T1000 (cell line): ENCODE results near the gene SRSF2.
"Not testable (repeated sequence)": the region's sequence is repeated elsewhere in the genome, so short reads cannot be mapped to it uniquely, and the experiment has no call there.

Experiments
- DNase-seq: peaks from one replicate; lab custom pipeline; 2025; ENCODE audit warnings: mixed read lengths; lab: John Stamatoyannopoulos, UW

SRSF2 gene, protein sequence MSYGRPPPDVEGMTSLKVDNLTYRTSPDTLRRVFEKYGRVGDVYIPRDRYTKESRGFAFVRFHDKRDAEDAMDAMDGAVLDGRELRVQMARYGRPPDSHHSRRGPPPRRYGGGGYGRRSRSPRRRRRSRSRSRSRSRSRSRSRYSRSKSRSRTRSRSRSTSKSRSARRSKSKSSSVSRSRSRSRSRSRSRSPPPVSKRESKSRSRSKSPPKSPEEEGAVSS

DNA sequence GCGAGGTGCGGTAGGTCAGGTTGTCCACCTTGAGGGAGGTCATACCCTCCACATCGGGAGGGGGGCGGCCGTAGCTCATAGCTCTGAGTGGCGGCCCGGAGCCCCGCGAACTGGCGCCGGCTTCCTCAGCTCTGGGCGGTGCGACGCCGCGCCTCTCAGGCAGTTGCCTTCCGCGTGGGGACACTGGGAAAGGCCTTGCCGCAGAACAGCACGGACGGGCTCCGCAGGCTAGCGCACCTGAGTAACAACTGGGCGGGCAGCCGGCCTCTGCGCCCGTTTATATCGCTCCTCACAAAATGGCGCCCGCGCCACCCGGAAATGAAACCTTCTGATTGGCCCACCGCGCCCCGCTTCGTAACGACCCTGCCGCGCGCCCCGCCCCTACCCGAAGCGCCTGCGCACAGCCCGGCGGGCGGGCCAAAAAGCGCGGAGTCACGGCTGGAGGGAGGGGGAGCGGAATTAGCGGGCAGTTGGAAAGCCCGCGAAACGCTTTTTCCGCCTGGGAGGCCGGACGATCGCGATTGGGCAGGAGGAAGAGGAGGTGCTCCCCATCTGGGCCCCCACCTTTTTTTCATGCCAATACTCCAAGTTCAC, at the start of gene SRSF2:
Gene SRSF2, minus strand, starts transcription at position 250 of the 594 bp plus-strand sequence. Its CDS starts 171 bp downstream, at position 79.
- DNase-seq, result peak; percentile 99

DNA sequence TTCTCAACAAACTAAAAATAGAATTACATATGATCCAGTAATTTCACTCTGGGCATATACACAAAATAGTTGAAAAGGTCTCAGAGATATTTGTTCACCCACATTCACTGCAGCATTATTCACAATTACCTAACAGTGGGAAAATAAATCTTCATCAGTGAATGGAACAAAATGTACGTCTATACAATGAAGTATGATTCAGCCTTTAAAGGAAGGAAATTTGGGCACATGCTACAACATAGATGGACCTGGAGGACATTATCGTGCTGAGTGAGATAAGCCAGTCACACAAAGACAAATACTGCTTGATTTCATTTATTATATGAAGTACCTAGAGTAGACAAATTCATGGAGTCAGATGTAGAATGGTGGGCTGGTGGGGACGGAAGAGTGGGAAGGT, 47.8 kb upstream of the SRSF2 start:
- no peak for DNase-seq

DNA sequence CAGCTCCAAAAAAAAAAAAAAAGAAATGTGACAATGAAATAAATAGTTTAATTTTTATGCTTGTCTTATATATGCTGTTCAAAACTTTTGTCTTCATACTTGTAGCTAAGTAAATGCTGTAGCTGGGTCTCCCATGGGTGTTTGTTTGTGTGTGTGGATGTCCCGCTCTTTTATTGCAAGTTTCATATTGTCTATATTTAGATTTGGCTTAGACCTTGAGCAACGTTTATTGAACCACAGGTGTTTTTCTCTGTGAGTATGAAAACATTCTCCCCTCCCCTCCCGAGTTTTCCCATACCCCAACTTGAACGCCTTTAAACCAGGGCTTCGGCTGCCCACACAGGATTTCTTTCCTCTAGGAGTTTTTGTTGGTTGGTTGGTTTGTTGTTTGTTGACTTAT, 46.0 kb upstream of the SRSF2 start:
- no peak for DNase-seq

DNA sequence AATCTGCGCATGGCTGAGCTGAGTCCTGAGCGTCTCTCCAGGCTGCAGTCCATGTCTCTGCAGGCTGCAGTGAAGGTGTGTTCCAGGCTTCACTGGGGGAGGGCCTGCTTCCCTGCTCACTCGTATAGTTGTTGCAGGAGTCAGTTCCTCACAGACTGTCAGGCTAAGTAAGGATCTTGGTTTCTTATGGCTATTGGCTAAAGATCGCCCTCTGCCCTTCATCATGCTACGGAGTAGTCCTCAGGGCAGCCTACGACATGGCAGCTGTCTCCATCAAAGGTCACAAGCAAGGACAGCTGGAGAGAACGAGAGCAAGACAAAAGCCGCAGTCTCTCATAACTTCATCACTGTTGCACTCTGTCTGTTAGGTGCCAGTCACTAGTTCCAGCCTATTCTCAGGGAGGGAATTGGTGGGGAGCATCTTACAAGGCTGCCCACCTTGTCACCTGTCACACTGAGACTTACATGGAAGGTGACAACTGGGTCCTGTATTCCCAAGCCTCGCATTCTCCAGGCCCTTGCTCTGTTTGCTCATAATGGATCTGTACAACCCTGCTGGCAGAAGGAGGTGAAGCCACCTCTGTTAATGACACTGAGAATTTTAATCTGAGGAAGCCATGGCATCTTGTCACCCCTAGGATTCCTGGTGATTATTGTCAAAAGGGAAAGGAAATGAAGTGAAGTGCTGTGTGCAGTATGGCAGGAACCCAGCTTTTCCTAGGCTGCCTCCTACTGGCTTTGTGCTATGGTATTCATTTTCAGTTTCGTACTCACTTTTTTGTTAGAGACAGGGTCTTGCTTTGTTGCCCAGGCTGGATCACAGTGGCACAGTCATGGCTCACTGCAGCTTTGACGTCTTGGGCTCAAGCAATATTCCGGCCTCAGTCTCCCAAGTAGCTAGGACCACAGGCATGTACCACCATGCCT, 44.2 kb upstream of the SRSF2 start:
- no peak for DNase-seq

GRCh38 chr17:76775021-76775600, 38.0 kb upstream of the SRSF2 start:
- no peak for DNase-seq

- peak; percentile 62 for DNase-seq
These were observed 35.9 kb upstream of the SRSF2 start for GRCh38 chr17:76772842-76773525.

DNA sequence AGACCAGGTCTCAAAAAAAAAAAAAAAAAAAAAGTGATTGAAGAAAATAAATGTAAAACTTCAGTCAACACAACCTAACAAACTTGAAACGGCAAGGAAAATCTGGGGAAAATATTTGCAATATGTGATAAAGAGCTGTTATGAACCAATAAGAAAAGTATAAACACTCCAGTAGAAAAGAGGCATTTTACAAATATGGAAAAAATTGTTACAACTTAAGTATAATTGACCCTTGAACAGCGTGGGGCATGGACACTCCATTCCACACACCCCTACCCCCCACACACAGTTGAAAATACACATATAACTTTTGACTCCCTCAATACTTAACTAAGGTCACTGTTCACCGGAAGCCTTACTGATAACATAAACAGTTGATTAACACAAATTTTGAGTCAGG, 21.4 kb upstream of the SRSF2 start:
- DNase-seq, result no peak

GRCh38 chr17:76757256-76757655, 20.1 kb upstream of the SRSF2 start:
- no peak for DNase-seq

DNA sequence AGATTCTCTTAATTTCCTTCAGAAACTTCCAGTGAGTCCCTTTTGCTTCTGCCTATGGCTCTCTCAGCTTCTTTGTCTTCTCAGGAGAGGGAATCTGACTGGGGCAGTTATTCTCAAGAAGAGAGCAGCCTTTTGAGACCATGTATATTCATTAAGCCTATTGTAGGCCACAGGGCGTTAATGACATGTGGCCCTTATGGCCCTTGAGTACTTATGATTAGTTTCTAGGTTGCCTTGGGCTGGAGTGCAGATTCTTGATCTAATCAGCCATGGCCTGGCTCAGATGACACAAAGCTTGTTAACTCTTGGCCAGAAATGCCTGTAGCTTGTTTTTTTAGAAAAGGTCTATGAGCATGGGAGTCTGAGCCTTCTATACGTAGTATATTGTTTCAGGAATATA, 18.2 kb upstream of the SRSF2 start:
- DNase-seq, result no peak

GRCh38 chr17:76753061-76753961, 16.2 kb upstream of the SRSF2 start:
- no peak for DNase-seq

DNA sequence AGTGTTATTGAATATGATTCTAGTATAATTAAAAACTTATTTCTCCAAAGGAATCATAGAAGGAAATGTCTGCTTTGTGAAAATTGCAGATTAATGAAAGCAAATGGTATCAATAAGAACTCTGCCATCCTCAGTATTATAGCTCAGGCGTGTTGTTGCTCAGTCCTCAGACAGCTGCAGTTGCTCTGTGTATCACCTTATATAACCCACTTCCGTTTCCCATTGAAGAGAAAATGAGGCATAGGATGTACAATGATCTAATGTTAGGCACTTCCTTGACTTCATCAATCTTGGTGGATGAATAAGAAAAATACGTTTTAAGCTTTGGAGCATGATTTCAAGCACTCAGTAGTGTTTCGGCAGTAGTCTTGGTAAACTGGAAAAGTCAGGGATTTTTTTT, 14.9 kb upstream of the SRSF2 start:
- DNase-seq, result no peak

DNA sequence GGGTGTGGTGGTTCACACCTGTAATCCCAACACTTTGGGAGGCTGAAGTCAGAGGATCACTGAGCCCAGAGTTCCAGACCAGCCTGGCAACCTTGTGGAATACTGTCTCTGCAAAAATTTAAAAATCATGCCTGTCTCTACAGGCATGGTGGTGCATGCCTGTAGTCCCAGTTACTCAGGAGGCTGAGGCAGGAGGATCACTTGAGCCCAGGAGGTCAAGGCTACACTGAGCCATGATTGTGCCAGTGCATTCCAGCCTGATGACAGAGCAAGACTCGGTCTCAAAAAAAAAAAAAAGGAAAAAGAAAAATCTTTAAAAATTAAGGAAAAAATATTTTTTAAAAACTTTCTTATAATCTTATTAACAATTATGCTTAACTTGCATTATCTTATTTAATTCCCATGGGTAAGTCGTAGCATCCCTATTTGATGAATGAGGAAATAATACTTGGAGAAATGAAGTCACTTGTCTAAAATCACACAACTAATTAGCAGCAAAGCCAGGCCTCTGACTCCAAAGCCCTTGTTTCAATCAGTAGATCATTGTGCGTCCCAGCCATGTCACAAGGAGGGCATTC, 14.4 kb upstream of the SRSF2 start:
- no peak for DNase-seq

DNA sequence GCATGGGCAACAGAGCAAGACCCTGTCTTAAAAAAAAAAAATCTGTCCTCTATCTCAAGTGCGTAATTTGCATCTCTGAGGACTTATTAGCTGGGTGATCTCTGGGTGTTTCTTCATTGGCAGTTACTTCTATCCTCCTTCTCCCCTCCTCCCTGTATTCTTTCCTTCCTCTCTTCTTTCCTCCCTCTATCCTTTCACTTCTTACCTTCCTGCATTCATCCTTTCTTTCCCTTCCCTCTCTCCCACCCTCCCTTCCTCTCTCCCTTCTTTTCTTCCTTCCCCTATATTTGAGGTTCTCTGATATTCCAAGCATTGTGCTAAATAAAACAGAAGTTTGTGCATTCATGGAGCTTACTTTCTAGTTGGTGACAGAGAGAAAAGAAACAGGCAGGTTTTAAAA, 11.5 kb upstream of the SRSF2 start:
- no peak for DNase-seq

DNA sequence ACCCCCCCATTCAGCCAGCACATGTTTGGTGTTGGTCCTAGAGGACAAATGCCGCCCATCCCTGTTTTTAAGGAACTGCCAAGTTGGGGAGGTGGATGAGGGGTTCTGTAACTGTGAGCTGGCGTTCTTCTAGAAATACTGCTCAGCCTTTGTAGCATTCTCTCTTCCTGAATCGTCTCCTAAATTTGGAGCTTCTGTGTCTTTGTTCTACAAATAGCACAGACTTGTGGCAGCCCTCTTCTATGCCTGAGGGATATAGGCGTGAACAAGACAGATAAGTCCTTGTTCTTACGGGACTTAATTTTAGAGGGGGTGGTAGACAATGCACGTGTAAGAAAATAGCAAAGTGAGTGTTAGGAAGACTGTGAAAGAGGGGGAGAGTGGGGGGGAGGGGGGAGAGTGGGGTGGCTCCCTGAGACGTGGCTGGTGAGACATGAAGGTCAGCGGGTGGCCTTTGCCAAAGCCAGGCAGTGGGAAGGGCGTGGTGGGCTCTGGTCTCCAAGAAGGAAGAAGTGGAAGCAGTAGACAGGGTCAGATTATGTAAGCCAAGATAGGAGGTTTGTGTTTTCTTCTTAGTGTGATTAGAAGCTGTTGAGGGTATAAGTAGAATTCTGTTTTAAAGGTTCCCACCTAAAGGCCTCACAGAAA, 10.7 kb upstream of the SRSF2 start:
- DNase-seq, result no peak

- not testable (repeated sequence) for DNase-seq
These were observed 8.7 kb upstream of the SRSF2 start for GRCh38 chr17:76745785-76746184.

DNA sequence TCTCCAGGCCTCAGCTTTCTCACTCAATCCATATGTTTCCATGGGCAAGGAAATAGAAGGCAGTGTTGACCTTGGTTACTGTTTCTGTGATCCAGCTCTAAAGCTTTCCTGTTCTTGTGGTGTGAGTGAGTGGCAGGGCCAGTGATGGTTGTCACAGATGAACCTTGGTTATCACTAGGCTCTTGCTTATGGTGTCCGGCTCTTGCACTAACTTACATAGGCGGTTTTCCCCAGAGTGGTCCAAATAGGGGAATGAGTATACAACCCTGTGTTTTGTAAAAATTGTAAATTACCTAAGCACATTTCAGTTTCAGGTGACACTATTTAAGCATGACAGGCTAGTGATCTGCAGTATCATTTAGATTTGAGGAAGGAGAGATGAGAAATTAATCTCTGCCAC, 7.6 kb upstream of the SRSF2 start:
- no peak for DNase-seq

DNA sequence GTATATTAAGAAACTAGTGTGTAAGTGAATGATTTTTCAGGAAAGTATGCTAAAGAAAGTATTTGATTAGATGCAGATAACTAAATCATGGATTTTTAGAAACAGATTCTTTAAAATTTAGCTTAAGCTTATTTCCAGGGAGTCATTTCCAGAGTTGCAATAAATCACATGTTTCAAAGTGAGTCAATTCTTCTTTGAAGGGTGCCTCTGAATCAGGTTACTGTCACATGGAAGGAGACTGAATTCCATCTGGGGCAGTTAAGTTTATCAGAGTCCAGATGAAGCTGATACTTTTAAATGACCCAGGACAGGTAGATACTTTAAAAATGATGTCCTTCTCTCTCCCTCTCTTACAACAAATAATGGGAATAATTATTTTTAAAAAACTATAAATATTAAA, 5.8 kb upstream of the SRSF2 start:
- DNase-seq, result no peak

DNA sequence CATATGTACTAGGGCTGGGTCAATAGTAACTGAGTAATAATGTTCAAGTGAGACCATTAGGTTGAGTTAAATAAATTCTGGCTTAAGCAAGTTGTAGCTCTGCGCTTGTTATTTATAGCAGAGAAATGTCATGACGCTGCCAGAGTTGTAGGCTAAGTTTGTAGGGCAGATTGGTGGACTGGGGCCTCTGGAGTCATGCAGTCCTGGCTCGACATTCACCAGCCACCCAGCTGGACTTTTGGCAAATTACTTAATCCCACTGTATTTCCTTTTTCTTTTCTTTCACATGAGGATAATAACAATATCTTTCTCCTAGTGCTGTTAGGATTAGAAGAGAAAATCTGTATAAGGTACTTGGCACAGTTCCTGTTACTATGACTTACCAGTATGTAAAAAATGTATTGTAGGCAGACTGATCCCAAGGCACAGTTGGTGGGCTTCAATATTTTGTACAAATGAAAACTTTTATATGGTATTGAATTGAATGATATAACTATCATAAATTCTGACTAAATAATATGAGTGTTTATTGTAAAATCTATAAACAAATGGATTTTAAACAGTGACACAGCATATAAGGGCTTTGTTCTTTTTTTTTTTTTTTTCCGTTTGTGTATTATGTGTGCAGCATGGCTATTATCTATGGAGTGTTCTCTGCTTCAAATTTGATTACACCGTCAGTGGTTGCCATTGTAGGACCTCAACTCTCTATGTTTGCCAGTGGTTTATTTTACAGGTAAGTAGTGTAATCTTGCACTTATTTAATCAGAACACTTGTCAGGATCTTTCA, 3.4 kb upstream of the SRSF2 start:
- DNase-seq, result no peak

DNA sequence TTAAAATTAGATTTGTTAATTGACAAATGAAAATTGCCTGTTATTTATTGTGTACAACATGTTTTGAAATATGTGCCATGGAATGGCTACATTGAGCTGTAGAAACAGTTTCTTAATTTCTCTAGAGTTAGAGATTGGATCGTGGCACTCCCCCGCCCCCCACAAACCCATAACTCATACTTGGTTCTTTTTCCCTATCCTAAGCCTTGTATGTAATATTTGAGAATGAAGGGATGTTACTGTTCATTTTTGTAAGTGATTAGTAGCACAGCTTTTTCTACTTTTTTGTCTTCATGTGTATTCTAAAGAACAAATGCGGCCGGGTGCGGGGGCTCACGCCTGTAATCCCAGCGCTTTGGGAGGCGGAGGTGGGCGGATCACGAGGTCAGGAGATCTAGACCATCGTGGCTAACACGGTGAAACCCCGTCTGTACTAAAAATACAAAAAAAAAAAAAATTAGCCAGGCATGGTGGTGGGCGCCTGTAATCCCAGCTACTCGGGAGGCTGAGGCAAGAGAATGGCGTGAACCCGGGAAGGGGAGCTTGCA, 2.5 kb upstream of the SRSF2 start:
- not testable (repeated sequence) for DNase-seq
